Liver (tissue), 3 donors: ENCODE measurements around the gene DPP9.
A peak's percentile ranks its signal among the peaks of the same experiment; 100 is the strongest.

Experiments
- CTCF ChIP-seq: fragments of 150-350 bp; IDR thresholded peaks from 2 replicates; pipeline ENCODE4 v1.5.1; 2017; ENCODE audit warnings: improper control_type of control experiment, low read depth, low read length; ENCODE audit not compliant: missing input control
- EGR1 ChIP-seq, 2 donors: IDR thresholded peaks; 2 replicates each; pipeline ENCODE4 v1.6.1; 2016 to 2018; ENCODE audit warnings: antibody characterized with exemption in 2 of 2, low read depth in 2 of 2
- GABPA ChIP-seq, 2 donors: IDR thresholded peaks in 1 of 2; conservative IDR thresholded peaks in 1 of 2; 2 replicates each; pipeline ENCODE4 v1.6.1; 2016; ENCODE audit warnings: antibody characterized with exemption in 2 of 2, mild to moderate bottlenecking in 1 of 2, moderate library complexity in 1 of 2
- JUND ChIP-seq, 2 donors: IDR thresholded peaks; 2 replicates each; pipeline ENCODE4 v1.6.1; 2016; ENCODE audit warnings: antibody characterized with exemption in 2 of 2
- MAX ChIP-seq: IDR thresholded peaks from 2 replicates; pipeline ENCODE4 v1.6.1; 2016; ENCODE audit warnings: antibody characterized with exemption
- RAD21 ChIP-seq, 2 donors: IDR thresholded peaks; 2 replicates each; pipeline ENCODE4 v1.6.1; 2016; ENCODE audit warnings: antibody characterized with exemption in 2 of 2, mild to moderate bottlenecking in 2 of 2
- SP1 ChIP-seq: IDR thresholded peaks from 2 replicates; pipeline ENCODE4 v1.6.1; 2018; ENCODE audit warnings: antibody characterized with exemption, mild to moderate bottlenecking
- TAF1 ChIP-seq: conservative IDR thresholded peaks from 2 replicates; pipeline ENCODE4 v1.6.1; 2016; ENCODE audit warnings: antibody characterized with exemption, mild to moderate bottlenecking
- YY1 ChIP-seq: IDR thresholded peaks from 2 replicates; pipeline ENCODE4 v1.6.1; 2016; ENCODE audit warnings: antibody characterized with exemption, mild to moderate bottlenecking
- ZBTB33 ChIP-seq: IDR thresholded peaks from 2 replicates; pipeline ENCODE4 v1.6.1; 2016; ENCODE audit warnings: antibody characterized with exemption
- TF ChIP-seq, protein P1 (sequence below): IDR thresholded peaks from 2 replicates; pipeline ENCODE4 v1.6.1; 2016; ENCODE audit warnings: antibody characterized with exemption, mild to moderate bottlenecking
- TF ChIP-seq, protein P2 (sequence below): IDR thresholded peaks from 2 replicates; pipeline ENCODE4 v1.6.1; 2016; ENCODE audit warnings: antibody characterized with exemption
- donor health status: healthy.
- donor health status: healthy.

DNA sequence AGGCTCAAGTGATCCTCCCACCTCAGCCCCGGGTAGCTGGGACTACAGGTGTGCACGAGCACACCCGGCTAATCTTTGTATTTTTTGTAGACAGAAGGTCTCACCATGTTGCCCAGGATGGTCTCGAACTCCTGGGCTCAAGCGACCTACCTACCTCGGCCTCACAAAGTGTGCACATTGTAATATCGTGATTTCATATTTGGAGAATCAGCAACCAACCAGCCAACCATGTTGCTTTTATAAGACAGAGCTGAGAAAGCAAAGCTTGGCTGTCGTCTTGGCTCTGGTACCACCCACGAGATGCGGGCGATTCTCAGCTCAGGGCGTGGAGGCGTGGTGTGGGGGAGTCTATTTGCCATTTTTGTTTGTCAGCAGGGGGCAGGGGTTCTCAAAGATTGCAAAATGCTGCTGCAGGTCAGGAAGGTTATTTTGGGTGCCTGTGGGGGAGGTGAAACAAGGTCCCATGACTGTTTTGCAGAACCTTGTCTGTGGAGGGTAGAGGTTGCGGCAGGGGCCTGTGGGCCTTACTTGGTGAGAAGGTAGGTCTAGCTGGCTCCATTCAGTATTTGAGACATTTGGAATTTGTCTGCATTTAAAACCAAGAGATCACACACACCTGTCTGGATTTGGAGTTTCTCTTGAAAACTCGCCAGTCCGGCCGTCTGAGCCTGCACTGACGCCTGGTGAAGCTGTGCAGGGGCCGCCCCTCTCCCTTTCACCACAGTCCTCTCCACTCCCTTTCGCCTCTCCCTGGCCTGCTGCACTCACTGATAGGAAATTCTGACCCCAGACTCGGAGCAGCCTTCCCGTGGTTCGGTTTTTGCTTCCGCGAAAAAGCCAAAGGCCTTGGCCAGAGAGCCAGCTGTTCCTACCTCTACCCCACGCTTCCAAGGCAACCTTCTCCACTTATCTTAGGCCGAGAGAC lies 68.9 kb downstream of the DPP9 start:
- TF ChIP-seq CTCF (no peak), YY1 (peak; percentile 93), ZBTB33 (no peak), EGR1 (IDR thresholded peaks at IDR 0.05; ENCODE audit: low read depth in 2 of 2) (peak; percentile 50 to 86), SP1 (peak; percentile 79), MAX (peak; percentile 86), GABPA (IDR thresholded peaks at IDR 0.05 in 1 of 2, conservative IDR thresholded peaks at IDR 0.05 in 1 of 2) (peak in 1 of 2 donors; percentile 57), TAF1 (no peak), JUND (IDR thresholded peaks at IDR 0.05) (peak; percentile 56 to 57), RAD21 (IDR thresholded peaks at IDR 0.05) (peak; percentile 42 to 53)
- TF ChIP-seq, protein P1, sequence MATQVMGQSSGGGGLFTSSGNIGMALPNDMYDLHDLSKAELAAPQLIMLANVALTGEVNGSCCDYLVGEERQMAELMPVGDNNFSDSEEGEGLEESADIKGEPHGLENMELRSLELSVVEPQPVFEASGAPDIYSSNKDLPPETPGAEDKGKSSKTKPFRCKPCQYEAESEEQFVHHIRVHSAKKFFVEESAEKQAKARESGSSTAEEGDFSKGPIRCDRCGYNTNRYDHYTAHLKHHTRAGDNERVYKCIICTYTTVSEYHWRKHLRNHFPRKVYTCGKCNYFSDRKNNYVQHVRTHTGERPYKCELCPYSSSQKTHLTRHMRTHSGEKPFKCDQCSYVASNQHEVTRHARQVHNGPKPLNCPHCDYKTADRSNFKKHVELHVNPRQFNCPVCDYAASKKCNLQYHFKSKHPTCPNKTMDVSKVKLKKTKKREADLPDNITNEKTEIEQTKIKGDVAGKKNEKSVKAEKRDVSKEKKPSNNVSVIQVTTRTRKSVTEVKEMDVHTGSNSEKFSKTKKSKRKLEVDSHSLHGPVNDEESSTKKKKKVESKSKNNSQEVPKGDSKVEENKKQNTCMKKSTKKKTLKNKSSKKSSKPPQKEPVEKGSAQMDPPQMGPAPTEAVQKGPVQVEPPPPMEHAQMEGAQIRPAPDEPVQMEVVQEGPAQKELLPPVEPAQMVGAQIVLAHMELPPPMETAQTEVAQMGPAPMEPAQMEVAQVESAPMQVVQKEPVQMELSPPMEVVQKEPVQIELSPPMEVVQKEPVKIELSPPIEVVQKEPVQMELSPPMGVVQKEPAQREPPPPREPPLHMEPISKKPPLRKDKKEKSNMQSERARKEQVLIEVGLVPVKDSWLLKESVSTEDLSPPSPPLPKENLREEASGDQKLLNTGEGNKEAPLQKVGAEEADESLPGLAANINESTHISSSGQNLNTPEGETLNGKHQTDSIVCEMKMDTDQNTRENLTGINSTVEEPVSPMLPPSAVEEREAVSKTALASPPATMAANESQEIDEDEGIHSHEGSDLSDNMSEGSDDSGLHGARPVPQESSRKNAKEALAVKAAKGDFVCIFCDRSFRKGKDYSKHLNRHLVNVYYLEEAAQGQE: peak; percentile 43
- TF ChIP-seq, protein P2, sequence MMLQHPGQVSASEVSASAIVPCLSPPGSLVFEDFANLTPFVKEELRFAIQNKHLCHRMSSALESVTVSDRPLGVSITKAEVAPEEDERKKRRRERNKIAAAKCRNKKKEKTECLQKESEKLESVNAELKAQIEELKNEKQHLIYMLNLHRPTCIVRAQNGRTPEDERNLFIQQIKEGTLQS: no peak
